ENCODE measurements around the gene ATF6B.
A peak's percentile ranks its signal among the peaks of the same experiment; 100 is the strongest.
"Not testable (repeated sequence)": the region's sequence is repeated elsewhere in the genome, so short reads cannot be mapped to it uniquely, and the experiment has no call there.

Gene ATF6B

GRCh38 chr6:32102255-32102654, 25.8 kb downstream of the ATF6B start:
- DNase-seq, result no peak

DNA sequence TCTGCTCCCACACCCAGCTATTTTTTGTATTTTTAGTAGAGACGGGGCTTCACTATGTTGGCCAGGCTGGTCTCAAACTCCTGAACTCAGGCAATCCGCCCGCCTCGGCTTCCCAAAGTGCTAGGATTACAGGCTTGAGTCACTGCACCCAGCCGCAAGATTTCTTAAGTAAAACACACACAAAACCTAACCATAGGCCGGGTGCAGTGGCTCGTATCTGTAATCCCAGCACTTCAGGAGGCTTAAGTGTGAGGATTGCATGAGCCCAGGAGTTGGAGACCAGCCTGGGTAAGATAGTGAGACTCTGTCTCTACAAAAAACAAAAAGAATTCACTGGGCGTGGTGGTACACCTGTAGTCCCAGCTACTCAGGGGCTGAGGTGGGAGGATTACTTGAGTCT, 27.8 kb downstream of the ATF6B start:
- DNase-seq, result not testable (repeated sequence)

DNA sequence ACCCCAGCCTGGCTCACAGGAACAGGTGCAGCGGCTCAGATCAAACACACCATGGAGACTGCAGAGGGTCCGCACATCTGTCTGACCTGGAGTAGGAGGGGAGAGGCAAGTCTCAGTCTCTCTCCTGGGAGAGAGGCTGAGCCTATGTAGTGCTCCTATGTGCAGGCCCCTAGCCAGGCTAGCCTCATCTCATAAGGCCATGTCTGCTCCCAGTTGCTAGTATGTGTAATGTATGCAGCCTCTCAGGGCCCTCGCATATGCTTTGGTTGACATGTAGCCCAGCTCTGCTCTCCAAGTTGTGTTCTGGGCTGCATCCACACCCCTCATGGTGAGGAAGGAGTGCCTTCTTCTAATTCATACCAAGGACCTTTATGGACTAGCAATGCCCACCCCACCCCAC, 30.7 kb downstream of the ATF6B start:
- DNase-seq, result no peak

GRCh38 chr6:32096394-32097258, 31.4 kb downstream of the ATF6B start:
- DNase-seq, result no peak

- no peak for DNase-seq
Measured at GRCh38 chr6:32096087-32096393, 32.0 kb downstream of the ATF6B start.

GRCh38 chr6:32095338-32096086, 32.5 kb downstream of the ATF6B start:
- no peak for DNase-seq

DNA sequence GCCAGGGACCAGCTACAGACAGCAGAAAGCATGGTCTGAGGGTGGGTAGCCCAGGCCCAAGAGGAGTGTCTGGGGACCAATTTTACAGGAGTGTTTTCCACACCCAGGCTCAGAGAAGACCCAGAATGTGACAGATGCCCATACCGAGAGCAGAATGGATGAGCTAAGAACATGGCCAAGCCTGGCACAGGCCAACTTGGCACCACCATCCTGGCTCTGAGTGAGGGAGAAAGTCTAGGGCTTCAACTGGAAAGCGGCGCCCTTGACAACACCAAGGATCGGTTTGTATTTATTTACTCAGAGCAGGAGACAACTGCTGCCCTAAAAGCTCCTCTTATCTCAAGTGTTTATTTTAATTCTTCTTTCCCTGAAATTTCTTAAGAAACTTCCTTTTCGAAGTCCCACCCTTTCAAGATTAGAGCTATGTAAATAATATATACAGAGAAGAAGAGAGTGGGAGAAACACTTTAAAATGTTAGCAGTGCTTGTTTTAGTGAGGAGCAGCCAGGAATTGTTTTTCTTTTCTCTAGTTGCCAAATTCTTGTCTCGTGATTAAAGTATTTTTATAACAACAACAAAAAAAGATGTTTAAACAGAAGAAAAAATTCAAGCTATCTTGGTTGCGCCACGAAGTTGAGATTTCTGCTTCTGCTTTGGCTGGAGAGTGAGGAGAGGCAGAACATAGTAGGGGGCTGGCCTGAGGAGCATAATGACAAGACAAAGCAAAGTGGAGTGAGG, 35.1 kb downstream of the ATF6B start:
- DNase-seq, result no peak

- DNase-seq, result no peak
Measured at GRCh38 chr6:32089082-32089828, 38.8 kb downstream of the ATF6B start.

DNA sequence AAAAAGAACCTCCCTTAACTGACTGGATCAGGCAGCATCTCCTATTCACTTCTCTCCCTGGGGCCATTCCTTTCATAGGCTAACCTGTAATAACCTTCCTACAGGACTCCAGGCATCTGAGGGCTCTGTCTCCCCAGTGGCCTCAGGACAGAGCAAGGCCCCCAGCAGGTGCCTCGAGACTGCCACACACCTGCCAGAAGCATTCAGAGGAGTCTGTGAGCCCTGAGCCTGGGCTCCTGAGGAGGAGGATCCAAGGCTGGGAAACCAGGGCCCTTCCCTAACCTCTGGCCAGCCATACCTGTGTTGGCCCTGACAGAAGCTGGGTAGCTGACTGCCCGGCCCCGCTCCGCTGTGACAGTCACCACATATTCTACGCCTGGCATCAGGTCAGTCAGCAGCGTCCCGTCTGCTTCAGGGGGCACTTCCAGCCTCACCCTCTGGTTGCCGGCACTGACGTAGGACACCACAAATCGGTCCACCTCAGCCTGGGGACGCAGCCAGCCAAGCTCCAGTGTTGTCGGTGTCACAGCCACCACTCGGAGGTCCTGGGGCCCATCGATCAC, 39.5 kb downstream of the ATF6B start:
- DNase-seq, result no peak

DNA sequence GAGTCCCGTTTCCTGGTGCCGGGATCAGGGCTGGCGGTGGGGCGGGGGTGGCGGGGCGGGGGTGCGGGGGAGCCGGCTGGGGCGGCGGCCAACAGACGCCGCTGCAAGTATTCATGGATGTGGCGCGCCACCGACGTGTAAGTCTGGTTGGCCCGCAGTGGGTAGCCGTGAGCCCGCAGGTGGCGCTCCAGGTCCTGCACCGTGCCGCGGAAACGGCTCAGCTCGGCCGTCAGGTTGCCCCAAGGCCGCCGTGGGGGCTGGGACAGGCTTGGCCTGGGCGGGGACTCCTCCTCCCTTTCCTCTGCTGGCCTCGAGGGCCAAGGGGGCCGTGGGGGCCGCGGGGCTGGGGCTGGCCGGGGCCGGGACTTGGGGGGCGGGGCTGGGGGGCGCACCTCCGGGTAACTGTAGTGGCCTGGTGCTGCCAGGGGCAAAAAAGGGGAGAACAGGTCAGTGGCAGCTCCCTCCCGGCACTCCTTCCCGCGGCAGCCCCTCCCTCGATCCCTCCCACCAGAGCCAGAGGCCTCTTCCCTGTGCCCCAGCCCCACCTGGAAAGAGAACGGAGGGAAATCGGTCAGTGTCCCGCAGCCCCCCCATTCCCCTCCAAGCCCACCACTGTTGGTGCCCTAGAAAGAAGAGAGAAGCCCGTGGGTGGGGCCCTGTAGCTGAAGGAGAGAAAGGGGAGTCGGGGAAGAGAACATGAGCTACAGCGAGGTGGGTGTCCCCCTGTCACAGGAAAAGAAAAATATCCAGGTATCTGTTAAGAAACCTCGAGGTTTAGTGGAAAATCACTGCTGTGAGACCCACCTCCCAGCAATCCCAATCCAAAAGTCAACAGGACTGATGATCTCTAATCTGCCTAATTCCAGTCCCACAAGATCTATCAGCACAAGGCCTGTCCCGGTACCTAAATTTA, 40.2 kb downstream of the ATF6B start:
- DNase-seq, result peak; percentile 70 to 71

GRCh38 chr6:32086661-32087573, 41.1 kb downstream of the ATF6B start:
- DNase-seq, result no peak

GRCh38 chr6:32085759-32086459, 42.1 kb downstream of the ATF6B start:
- DNase-seq, result no peak

- no peak for DNase-seq
Measured at GRCh38 chr6:32084780-32085179, 43.3 kb downstream of the ATF6B start.

GRCh38 chr6:32083812-32084768, 44.0 kb downstream of the ATF6B start:
- DNase-seq, result no peak

DNA sequence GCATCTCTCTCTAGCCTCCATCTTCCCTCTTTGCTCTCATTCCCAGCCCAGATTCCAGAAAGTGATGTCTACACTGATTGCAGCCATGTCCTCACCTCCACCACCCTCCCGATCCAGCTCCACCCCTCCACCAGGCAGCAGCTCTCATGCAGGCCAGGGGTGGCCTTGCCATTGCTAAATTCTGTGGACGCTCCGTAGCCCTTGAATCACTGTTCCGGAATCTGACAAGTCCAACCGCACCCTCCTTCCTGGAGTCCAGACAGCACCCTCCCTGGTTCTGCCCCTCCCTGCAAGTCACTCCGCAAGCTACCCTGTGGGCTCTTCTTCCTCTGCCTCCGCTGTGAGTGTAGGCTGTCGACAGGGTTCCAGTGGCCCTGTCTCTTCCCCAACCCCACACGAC, 45.1 kb downstream of the ATF6B start:
- DNase-seq, result no peak

GRCh38 chr6:32082478-32082877, 45.6 kb downstream of the ATF6B start:
- DNase-seq, result no peak

- no peak for DNase-seq
Measured at GRCh38 chr6:32081168-32081990, 46.7 kb downstream of the ATF6B start.

Measured in CD4-positive, alpha-beta T cell treated with Interferon alpha-2 for 1 hour (primary cell).